SK-N-SH (cell line): ENCODE measurements around the gene PCDHGB4. TPM values are rescaled to one million over a fixed set of nuclear protein-coding genes. Genes with fewer than 3 reads are reported as not detected.

ENCODE experiments used
- CTCF ChIA-PET: fragments of 300-600, 350-600 bp; formaldehyde crosslinking; extraction: SDS; loops from one replicate; lab custom pipeline; 2021; lab: Yijun Ruan, JAX
- POLR2A ChIA-PET: fragments of 350-600 bp; sonication (Branson Sonifier 250); formaldehyde crosslinking; extraction: SDS; loops from one replicate; lab custom pipeline; 2020; ENCODE audit warnings: antibody characterized with exemption, inconsistent platforms; lab: Yijun Ruan, JAX
- DNase-seq: peaks from one replicate; pipeline ENCODE4 v3.0.0; 2012
- H2AFZ ChIP-seq: fragments of 200-600 bp; sonication (generic); 2 replicates; pipeline ENCODE4 v1.8.1; 2016; ENCODE audit warnings: antibody characterized with exemption, mild to moderate bottlenecking, low read depth
- H3F3A ChIP-seq: fragments of 200-600 bp; sonication (generic); replicated peaks from 2 replicates; pipeline ENCODE3; 2016; ENCODE audit warnings: antibody characterized with exemption, mild to moderate bottlenecking; ENCODE audit not compliant: insufficient read depth
- H3K27ac ChIP-seq, 2 experiments: fragments of 200-500 bp in 1 of 2; fragments of 200-600 bp in 1 of 2; sonication (Bioruptor generic) in 1 of 2; sonication (generic), shearing (Covaris generic) in 1 of 2; 2 replicates each; pipeline versions ENCODE4 v1.5.1 to v1.6.1; 2014 to 2016; ENCODE audit warnings: low read depth in 2 of 2, inconsistent platforms in 1 of 2, low read length in 1 of 2, mild to moderate bottlenecking in 1 of 2, mixed read lengths in 1 of 2
- H3K27me3 ChIP-seq: fragments of 200-600 bp; sonication (generic), shearing (Covaris generic); 2 replicates; pipeline ENCODE4 v1.6.1; 2016; ENCODE audit warnings: mixed run types; ENCODE audit not compliant: insufficient read depth
- H3K36me3 ChIP-seq, 2 experiments: fragments of 200-500 bp in 1 of 2; fragments of 200-600 bp in 1 of 2; sonication (Bioruptor generic) in 1 of 2; sonication (generic) in 1 of 2; replicated peaks in 1 of 2; 2 replicates each; pipeline versions ENCODE3 to v1.5.1; 2014 to 2016; ENCODE audit warnings: low read length in 1 of 2, mild to moderate bottlenecking in 1 of 2; ENCODE audit not compliant: insufficient read depth in 2 of 2, control insufficient read depth in 1 of 2
- H3K4me1 ChIP-seq, 2 experiments: fragments of 200-500 bp in 1 of 2; fragments of 200-600 bp in 1 of 2; sonication (Bioruptor generic) in 1 of 2; sonication (generic), shearing (Covaris generic) in 1 of 2; 2 replicates each; pipeline versions ENCODE4 v1.5.1 to v1.6.1; 2014 to 2016; ENCODE audit warnings: low read depth in 1 of 2, low read length in 1 of 2, mixed run types in 1 of 2; ENCODE audit not compliant: insufficient read depth in 2 of 2, control insufficient read depth in 1 of 2
- H3K4me2 ChIP-seq: fragments of 200-600 bp; sonication (generic), shearing (Covaris generic); 2 replicates; pipeline ENCODE4 v1.6.1; 2017; ENCODE audit warnings: mixed run types
- H3K4me3 ChIP-seq, 2 experiments: fragments of 200-500 bp in 1 of 2; fragments of 200-600 bp in 1 of 2; sonication (Bioruptor generic) in 1 of 2; sonication (generic), shearing (Covaris generic) in 1 of 2; 2 replicates each; pipeline versions ENCODE4 v1.5.1 to v1.8.1; 2014 to 2016; ENCODE audit warnings: low read depth in 2 of 2, inconsistent platforms in 1 of 2, low read length in 1 of 2, mild to moderate bottlenecking in 1 of 2, mixed read lengths in 1 of 2, moderate library complexity in 1 of 2
- H3K79me2 ChIP-seq: fragments of 200-600 bp; sonication (generic); 2 replicates; pipeline ENCODE4 v1.8.1; 2017; ENCODE audit warnings: mild to moderate bottlenecking; ENCODE audit not compliant: insufficient read depth
- H3K9ac ChIP-seq: fragments of 200-600 bp; sonication (generic); 2 replicates; pipeline ENCODE4 v1.6.1; 2017; ENCODE audit warnings: mixed run types
- H3K9me2 ChIP-seq: fragments of 200-600 bp; sonication (generic); 2 replicates; pipeline ENCODE4 v1.6.1; 2017; ENCODE audit warnings: mixed run types
- H3K9me3 ChIP-seq: fragments of 200-600 bp; sonication (generic); 2 replicates; pipeline ENCODE4 v1.6.1; 2017; ENCODE audit warnings: mixed run types, mild to moderate bottlenecking, moderate library complexity
- H4K20me1 ChIP-seq: fragments of 200-600 bp; sonication (generic); 2 replicates; pipeline ENCODE4 v1.6.1; 2017; ENCODE audit warnings: mild to moderate bottlenecking, mixed run types; ENCODE audit not compliant: insufficient read depth
- FOXM1 ChIP-seq: IDR thresholded peaks from 2 replicates; pipeline ENCODE4 v1.4.0; 2012; ENCODE audit warnings: low read depth, mild to moderate bottlenecking
- POLR2AphosphoS5 ChIP-seq: IDR thresholded peaks from 2 replicates; pipeline ENCODE4 v1.6.1; 2012; ENCODE audit warnings: low read depth, low read length
- RAD21 ChIP-seq: IDR thresholded peaks from 2 replicates; pipeline ENCODE4 v1.6.1; 2012; ENCODE audit warnings: mild to moderate bottlenecking, low read length
- RCOR1 ChIP-seq: fragments of 150-350 bp; IDR thresholded peaks from 2 replicates; pipeline ENCODE4 v1.6.1; 2017; ENCODE audit warnings: antibody characterized with exemption, low read length
- TCF12 ChIP-seq: IDR thresholded peaks from 2 replicates; pipeline ENCODE4 v1.4.0; 2012
- WGBS: methylation state at CpG from one replicate; pipeline ENCODE4 v1.1.6; 2017; ENCODE audit warnings: low lambda C conversion rate; 5-methylcytosine and 5-hydroxymethylcytosine counted together
- polyA plus RNA-seq, 3 experiments: library from polyadenylated mRNA; depleted of rRNA; stranded (reverse); fragments of >200 nt; gene quantifications; 2 replicates each; pipeline ENCODE4 v1.2.3, GENCODE V29; 2012
- TF ChIP-seq, protein P1 (sequence below): IDR thresholded peaks from 2 replicates; pipeline ENCODE4 v1.4.0; 2012; ENCODE audit warnings: low read depth, borderline replicate concordance
- TF ChIP-seq, protein P2 (sequence below): IDR thresholded peaks from 2 replicates; pipeline ENCODE4 v1.4.0; 2012; ENCODE audit warnings: low read depth
- TF ChIP-seq, protein P3 (sequence below): fragments of 200-600 bp; sonication (generic); IDR thresholded peaks from 2 replicates; pipeline ENCODE4 v1.6.1; 2017; ENCODE audit warnings: antibody characterized with exemption, mild to moderate bottlenecking, moderate library complexity

The PCDHGB4 gene
- polyA plus RNA-seq, 1 of the 3 experiments (the other 2 are of a cell fraction), result 0.64 TPM

- Histone ChIP-seq H3K4me3 (no peak overlapping the region; a peak in 1 of 4 replicates), H3K4me2 (no peak overlapping the region), H3K9me2 (no peaks in the 10 kb centered on the region), H2AFZ (no peak overlapping the region), H3K27me3 (no peaks in the 10 kb centered on the region), H3K4me1 (no peaks in the 10 kb centered on the region), H4K20me1 (no peaks in the 10 kb centered on the region), H3F3A (no peaks in the 10 kb centered on the region), H3K9me3 (peaks cover 7% of the 10 kb centered on the region), H3K79me2 (no peaks in the 10 kb centered on the region), H3K36me3 (peaks cover 0 to 16% of the 10 kb centered on the region in 2 experiments), H3K27ac (no peak overlapping the region), H3K9ac (no peak overlapping the region)
- ChIA-PET CTCF (interaction anchor here (0.7 to 2.8 kb wide), 6 partner anchors 11 to 192 kb away, joined by 3 to 11 read pairs (median 4); partner anchors contain the start of gene TAF7), POLR2A (no interaction called here)
- no peak for DNase-seq
- 85% methylated on average over 58 of the region's 69 CpGs for WGBS
- TF ChIP-seq, protein P1, sequence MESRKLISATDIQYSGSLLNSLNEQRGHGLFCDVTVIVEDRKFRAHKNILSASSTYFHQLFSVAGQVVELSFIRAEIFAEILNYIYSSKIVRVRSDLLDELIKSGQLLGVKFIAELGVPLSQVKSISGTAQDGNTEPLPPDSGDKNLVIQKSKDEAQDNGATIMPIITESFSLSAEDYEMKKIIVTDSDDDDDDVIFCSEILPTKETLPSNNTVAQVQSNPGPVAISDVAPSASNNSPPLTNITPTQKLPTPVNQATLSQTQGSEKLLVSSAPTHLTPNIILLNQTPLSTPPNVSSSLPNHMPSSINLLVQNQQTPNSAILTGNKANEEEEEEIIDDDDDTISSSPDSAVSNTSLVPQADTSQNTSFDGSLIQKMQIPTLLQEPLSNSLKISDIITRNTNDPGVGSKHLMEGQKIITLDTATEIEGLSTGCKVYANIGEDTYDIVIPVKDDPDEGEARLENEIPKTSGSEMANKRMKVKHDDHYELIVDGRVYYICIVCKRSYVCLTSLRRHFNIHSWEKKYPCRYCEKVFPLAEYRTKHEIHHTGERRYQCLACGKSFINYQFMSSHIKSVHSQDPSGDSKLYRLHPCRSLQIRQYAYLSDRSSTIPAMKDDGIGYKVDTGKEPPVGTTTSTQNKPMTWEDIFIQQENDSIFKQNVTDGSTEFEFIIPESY, result no peak
- TF ChIP-seq, protein P2, sequence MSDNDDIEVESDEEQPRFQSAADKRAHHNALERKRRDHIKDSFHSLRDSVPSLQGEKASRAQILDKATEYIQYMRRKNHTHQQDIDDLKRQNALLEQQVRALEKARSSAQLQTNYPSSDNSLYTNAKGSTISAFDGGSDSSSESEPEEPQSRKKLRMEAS, result no peak
Observed at GRCh38 chr5:141371572-141372475, 15.7 kb upstream of the PCDHGB4 start.

GRCh38 chr5:141373673-141374317 lies 13.7 kb upstream of the PCDHGB4 start, which contains the start of gene PCDHGA6:
Gene PCDHGA6 (plus strand): TSS chr5:141373891. CDS start chr5:141374084, 193 bp downstream.
- Histone ChIP-seq H3K9me2 (no peaks in the 10 kb centered on the region), H2AFZ (no peak within 1 kb of the TSS), H3K9ac (no peak within 1 kb of the TSS), H3K4me3 (no peak within 1 kb of the TSS; a peak in 1 of 4 replicates), H3K79me2 (no peaks in the 10 kb centered on the region), H3K36me3 (peaks cover 0 to 14% of the 10 kb centered on the region in 2 experiments), H3K27me3 (no peaks in the 10 kb centered on the region), H3F3A (no peaks in the 10 kb centered on the region), H4K20me1 (no peaks in the 10 kb centered on the region), H3K9me3 (no peaks in the 10 kb centered on the region; the same call in 1 of the 2 replicates), H3K4me1 (no peaks in the 10 kb centered on the region), H3K27ac (no peak within 1 kb of the TSS), H3K4me2 (no peak within 1 kb of the TSS)
- ChIA-PET CTCF (interaction anchor here (0.9 to 1.8 kb wide), 5 partner anchors 12 to 193 kb away, joined by 3 to 8 read pairs (median 4); partner anchors contain the start of gene PCDHB14), POLR2A (no interaction called here)
- 67% methylated on average over 27 of the region's 27 CpGs for WGBS
- DNase-seq, result no peak
- TF ChIP-seq TCF12 (no peak), FOXM1 (no peak), RAD21 (peak; percentile 45), RCOR1 (no peak), POLR2AphosphoS5 (no peak)
- TF ChIP-seq, protein P3, sequence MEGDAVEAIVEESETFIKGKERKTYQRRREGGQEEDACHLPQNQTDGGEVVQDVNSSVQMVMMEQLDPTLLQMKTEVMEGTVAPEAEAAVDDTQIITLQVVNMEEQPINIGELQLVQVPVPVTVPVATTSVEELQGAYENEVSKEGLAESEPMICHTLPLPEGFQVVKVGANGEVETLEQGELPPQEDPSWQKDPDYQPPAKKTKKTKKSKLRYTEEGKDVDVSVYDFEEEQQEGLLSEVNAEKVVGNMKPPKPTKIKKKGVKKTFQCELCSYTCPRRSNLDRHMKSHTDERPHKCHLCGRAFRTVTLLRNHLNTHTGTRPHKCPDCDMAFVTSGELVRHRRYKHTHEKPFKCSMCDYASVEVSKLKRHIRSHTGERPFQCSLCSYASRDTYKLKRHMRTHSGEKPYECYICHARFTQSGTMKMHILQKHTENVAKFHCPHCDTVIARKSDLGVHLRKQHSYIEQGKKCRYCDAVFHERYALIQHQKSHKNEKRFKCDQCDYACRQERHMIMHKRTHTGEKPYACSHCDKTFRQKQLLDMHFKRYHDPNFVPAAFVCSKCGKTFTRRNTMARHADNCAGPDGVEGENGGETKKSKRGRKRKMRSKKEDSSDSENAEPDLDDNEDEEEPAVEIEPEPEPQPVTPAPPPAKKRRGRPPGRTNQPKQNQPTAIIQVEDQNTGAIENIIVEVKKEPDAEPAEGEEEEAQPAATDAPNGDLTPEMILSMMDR, result peak; percentile 52
- TF ChIP-seq, protein P1, result no peak
